GM18502 (cell line): ENCODE results near the gene TCP11.

Experiments used
- ATAC-seq: cut with Tn5 transposase; IDR thresholded peaks from one replicate; pipeline ENCODE4 v1.9.1; 2021; ENCODE audit warnings: mild to moderate bottlenecking; ENCODE audit not compliant: unreplicated experiment, poor library complexity

The TCP11 gene

GRCh38 chr6:35068644-35069043, 72.5 kb downstream of the TCP11 start:
- ATAC-seq: no peak

GRCh38 chr6:35068206-35068605, 72.9 kb downstream of the TCP11 start:
- no peak for ATAC-seq
